Stimulated activated CD8-positive, alpha-beta memory T cell treated with anti-CD3 and anti-CD28 coated beads, Interleukin-15, amount 100 ng/mL, for 1 hour (primary cell): ENCODE data around the gene BMX.

Experiments
- DNase-seq: peaks from one replicate; pipeline ENCODE4 v3.0.0-alpha.2; 2020; ENCODE audit warnings: low read depth

BMX gene

GRCh38 chrX:15500497-15500966, at the start of gene BMX:
BMX (plus strand) TSS chrX:15500807; CDS start chrX:15508354, 7,547 bp downstream.
- DNase-seq, result no peak

- no peak for DNase-seq
These were observed 48.7 kb upstream of the BMX start for GRCh38 chrX:15451913-15452312.

- DNase-seq, result no peak
These were observed 35.9 kb upstream of the BMX start for GRCh38 chrX:15464704-15465103.

GRCh38 chrX:15465347-15465746, 35.3 kb upstream of the BMX start:
- no peak for DNase-seq

GRCh38 chrX:15465896-15466651, 34.5 kb upstream of the BMX start:
- DNase-seq, result no peak

GRCh38 chrX:15468036-15468435, 32.6 kb upstream of the BMX start:
- no peak for DNase-seq

GRCh38 chrX:15469613-15470012, 31.0 kb upstream of the BMX start:
- DNase-seq, result no peak

- DNase-seq, result peak; percentile 20
These were observed 29.6 kb upstream of the BMX start for GRCh38 chrX:15471028-15471427.

GRCh38 chrX:15472531-15472930, 28.1 kb upstream of the BMX start:
- DNase-seq, result no peak

GRCh38 chrX:15474028-15474427, 26.6 kb upstream of the BMX start:
- no peak for DNase-seq

- DNase-seq, result no peak
These were observed 25.6 kb upstream of the BMX start for GRCh38 chrX:15475021-15475420.

- no peak for DNase-seq
These were observed 25.1 kb upstream of the BMX start for GRCh38 chrX:15475486-15475885.

GRCh38 chrX:15483891-15484290, 16.7 kb upstream of the BMX start:
- no peak for DNase-seq

GRCh38 chrX:15492469-15492868, 8.1 kb upstream of the BMX start:
- DNase-seq, result no peak

GRCh38 chrX:15493118-15493962, 7.3 kb upstream of the BMX start, which contains the start of gene PIR:
PIR (minus strand) TSS chrX:15493333; CDS start chrX:15491257, 2,076 bp downstream.
- DNase-seq, result peak; percentile 2

GRCh38 chrX:15495801-15496200, 4.8 kb upstream of the BMX start:
- no peak for DNase-seq

GRCh38 chrX:15496824-15497223, 3.8 kb upstream of the BMX start:
- no peak for DNase-seq

GRCh38 chrX:15497865-15498264, 2.7 kb upstream of the BMX start:
- peak; percentile 18 for DNase-seq

GRCh38 chrX:15498741-15499140, 1.9 kb upstream of the BMX start:
- DNase-seq, result no peak

GRCh38 chrX:15499976-15500375, 631 bp upstream of the BMX start:
- no peak for DNase-seq

GRCh38 chrX:15501506-15501905, 899 bp downstream of the BMX start:
- no peak for DNase-seq

- DNase-seq, result no peak
These were observed 4.1 kb downstream of the BMX start for GRCh38 chrX:15504661-15505060.

GRCh38 chrX:15505101-15505500, 4.5 kb downstream of the BMX start:
- DNase-seq, result no peak
